HT1080 (cell line): Measurements from ENCODE around the gene RUFY1. TPM values are rescaled to one million over a fixed set of nuclear protein-coding genes. Genes with fewer than 3 reads are reported as not detected.
"Not testable (repeated sequence)": the region's sequence is repeated elsewhere in the genome, so short reads cannot be mapped to it uniquely, and the experiment has no call there.

Source experiments
- DNase-seq: peaks from one replicate; pipeline ENCODE4 v3.0.0-alpha.2; 2015; ENCODE audit warnings: low read depth
- small RNA-seq: library from RNA; depleted of rRNA; stranded (forward); fragments of <200 nt; gene quantifications from one replicate; pipeline ENCODE3, GENCODE V24; 2014
- total RNA-seq: library from RNA; depleted of rRNA; stranded (reverse); fragments of >200 nt; shearing (Covaris generic); gene quantifications from 2 replicates; pipeline ENCODE4 v1.2.3, GENCODE V29; 2014; rRNA removed

The RUFY1 gene
- total RNA-seq, 1 experiment from 2014 or later = 24.0 TPM

DNA sequence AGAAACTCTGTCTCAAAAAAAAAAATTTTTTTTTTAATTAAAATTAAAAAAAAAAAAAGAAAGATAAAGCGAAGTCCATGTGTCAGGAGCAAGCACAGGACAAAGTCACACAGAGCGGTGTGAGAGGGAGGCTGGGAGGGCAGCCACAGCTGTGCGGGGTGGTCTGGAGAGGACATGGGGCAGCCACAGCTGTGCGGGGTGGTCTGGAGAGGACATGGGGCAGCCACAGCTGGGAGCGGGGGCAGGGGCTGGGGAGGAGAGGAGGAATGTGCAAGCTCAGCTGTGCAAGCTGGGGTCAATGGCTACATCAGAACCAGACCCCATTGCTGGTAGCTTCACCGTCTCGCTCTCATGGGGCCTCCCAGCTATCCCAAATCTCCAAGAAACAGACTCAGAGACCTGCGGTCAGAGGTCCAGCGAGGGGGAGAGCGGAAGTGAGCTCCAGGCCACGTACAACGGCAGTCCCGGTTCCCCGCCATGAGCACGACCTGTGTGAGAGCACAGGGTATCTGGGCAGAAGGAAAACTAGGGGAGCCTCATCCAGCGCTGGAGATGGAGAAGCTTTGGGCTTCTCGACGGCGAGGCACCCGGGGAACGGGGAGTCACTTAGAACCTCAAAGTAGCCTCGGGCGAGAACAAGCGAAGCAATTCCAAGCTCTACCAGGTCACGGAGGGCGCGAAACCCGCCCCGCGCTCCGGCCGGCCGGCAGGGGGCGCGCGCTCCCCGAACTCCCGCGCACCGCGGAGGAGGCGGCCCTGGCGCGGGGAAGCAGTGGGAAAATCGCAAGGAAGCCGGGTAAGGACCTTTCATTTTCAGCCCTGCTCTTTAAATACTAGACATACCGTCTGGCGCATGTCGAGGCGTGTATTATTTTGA lies 107.2 kb downstream of the RUFY1 start:
- DNase-seq = not testable (repeated sequence)

DNA sequence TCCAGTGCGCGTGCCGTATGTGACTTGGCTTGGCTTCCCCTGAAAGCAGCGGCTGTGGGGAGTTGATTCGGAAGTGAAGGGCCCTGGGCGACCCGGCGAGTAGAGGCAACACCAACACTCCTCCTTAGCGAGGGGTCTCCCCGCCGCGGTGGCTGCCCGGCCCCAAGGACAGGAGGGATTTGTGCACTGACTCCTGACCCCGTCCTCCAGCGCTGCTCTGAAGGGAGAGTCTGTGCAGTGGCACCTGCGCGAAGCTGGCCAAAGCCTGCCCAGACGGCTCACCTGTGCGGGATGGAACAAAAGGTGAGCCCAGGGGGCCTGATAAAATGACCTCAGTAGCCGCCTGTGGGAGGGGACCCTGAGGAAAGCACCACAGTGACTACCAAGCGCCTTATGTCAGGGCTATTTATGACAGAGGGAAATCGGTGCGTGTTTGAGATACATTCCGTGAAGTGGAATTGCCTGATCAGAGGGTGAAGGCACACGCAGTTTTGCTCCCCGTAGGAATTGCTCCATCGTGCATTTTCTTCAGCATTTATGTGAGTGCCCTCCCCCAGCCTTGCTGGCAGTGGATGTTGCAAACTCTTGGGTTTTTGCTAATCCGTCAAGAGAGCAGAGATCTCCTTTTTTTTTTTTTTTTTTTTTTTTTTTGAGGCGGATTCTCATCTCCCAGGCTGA lies 108.0 kb downstream of the RUFY1 start:
- DNase-seq = not testable (repeated sequence)

Small RNA genes within 50 kb of the gene (small RNA-seq; reads per million reads assigned to genes)
- not detected for gene AC136628.3
- not detected for gene RF00017

Other genes starting within 250 kb of the RUFY1 start
- gene ADAMTS2, start 205.1 kb upstream of the RUFY1 start, total RNA-seq = 0.43 and 0.69 TPM in 2 replicates
- 404 and 420 TPM in 2 replicates for gene HNRNPH1, start 73.1 kb downstream of the RUFY1 start, total RNA-seq
- not detected in 2 replicates for gene CBY3, start 130.5 kb downstream of the RUFY1 start, total RNA-seq
- 346 and 364 TPM in 2 replicates for gene CANX, start 148.4 kb downstream of the RUFY1 start, total RNA-seq
- 10.4 and 13.5 TPM in 2 replicates for gene MAML1, start 182.3 kb downstream of the RUFY1 start, total RNA-seq
- gene LTC4S, start 243.4 kb downstream of the RUFY1 start, total RNA-seq = 1.2 TPM in 1 of 2 replicates, not detected in the other